ENCODE results near the gene IL32. TPM values are rescaled to one million over a fixed set of nuclear protein-coding genes. Genes with fewer than 3 reads are reported as not detected.
"Not testable (repeated sequence)": the region's sequence is repeated elsewhere in the genome, so short reads cannot be mapped to it uniquely, and the experiment has no call there.

IL32 gene
- total and polyA plus RNA-seq, 2 of the 4 experiments (the other 2 are of a cell fraction): 25.6 to 95.7 TPM

GRCh38 chr16:3075523-3075915 is 10.1 kb downstream of the IL32 start:
- POLR2A ChIA-PET (ENCODE audit: unreplicated experiment): no interaction called here
- H2BK20ac ChIP-seq (ENCODE audit: low read depth, low read length): no peak overlapping the region
- in situ Hi-C loops (cut with MboI; ENCODE audit: low sequenced_read_pairs) (no loop called here), dilution Hi-C loops (cut with HindIII; ENCODE audit: low sequenced_read_pairs, unreplicated experiment) (no loop called here), intact Hi-C loops (cut with micrococcal nuclease) (no loop called here)
- H4K91ac ChIP-seq (ENCODE audit: insufficient read depth, low read depth, low read length): no peak overlapping the region
- H4K8ac ChIP-seq (ENCODE audit: low read depth in 2 of 2, low read length in 2 of 2): no peak overlapping the region
- no peak overlapping the region for H2BK5ac ChIP-seq (ENCODE audit: low read depth, low read length, poor library complexity, severe bottlenecking)
- H2AFZ ChIP-seq (replicated peaks; ENCODE audit: low read length, poor library complexity): no peak overlapping the region
- no peak overlapping the region for H4K5ac ChIP-seq (ENCODE audit: low read depth, low read length)
- no peak overlapping the region for H3K4ac ChIP-seq (ENCODE audit: low read depth, low read length)
- CTCF ChIA-PET: interaction anchor here (1.1 kb wide), 1 partner anchor 17 kb away, joined by 4 read pairs; no protein-coding TSS in a partner anchor
- BruUV-seq (replicated peaks): no TSS peak
- no peak overlapping the region for H3K27ac ChIP-seq (ENCODE audit: insufficient read depth, low read length)
- DNase-seq (no peak), ATAC-seq (ENCODE audit: low read depth) (no peak)
- H4K20me1 ChIP-seq (ENCODE audit: insufficient read depth, low read length): no peaks in the 10 kb centered on the region
- no peak overlapping the region for H2AK9ac ChIP-seq (replicated peaks; ENCODE audit: low read depth, low read length, poor library complexity)
- no peaks in the 10 kb centered on the region for H3K36me3 ChIP-seq (ENCODE audit: control insufficient read depth, insufficient read depth, low read length)
- H3K18ac ChIP-seq (ENCODE audit: low read depth, low read length): no peak overlapping the region
- H3K4me2 ChIP-seq (ENCODE audit: low read depth, low read length): no peak overlapping the region
- H3K27me3 ChIP-seq (ENCODE audit: control insufficient read depth, insufficient read depth, low read length): peaks cover 53% of the 10 kb centered on the region
- H3K4me1 ChIP-seq (ENCODE audit: control insufficient read depth, insufficient read depth, low read length): no peaks in the 10 kb centered on the region
- H3K23ac ChIP-seq (ENCODE audit: low read depth, low read length): no peak overlapping the region
- H2BK120ac ChIP-seq (ENCODE audit: low read depth, low read length): no peak overlapping the region
- H3K56ac ChIP-seq (ENCODE audit: extremely low read depth, insufficient read depth, low read length): no peak overlapping the region
- peaks cover 6% of the 10 kb centered on the region; the same call in 1 of the 2 replicates for H3K9me1 ChIP-seq (ENCODE audit: insufficient read depth, low read length)
- H3K9ac ChIP-seq (ENCODE audit: low read depth, low read length): no peak overlapping the region
- H2AK5ac ChIP-seq (ENCODE audit: low read depth, low read length): no peak overlapping the region
- WGBS, 2 experiments (ENCODE audit: extremely low coverage in 2 of 2, insufficient read length in 1 of 2): 11% methylated on average over 3 of the region's 10 CpGs; no CpG with 5 or more reads in 1 of the 2 experiments
- H3K9me3 ChIP-seq (ENCODE audit: control insufficient read depth, insufficient read depth, low read length): no peaks in the 10 kb centered on the region
- no peak overlapping the region for H3K14ac ChIP-seq (replicated peaks; ENCODE audit: low read depth, low read length)
- H3K79me1 ChIP-seq (ENCODE audit: low read depth in 1 of 2, low read length in 2 of 2): no peaks in the 10 kb centered on the region
- no peak overlapping the region for H2BK15ac ChIP-seq (ENCODE audit: low read depth, low read length)
- H3K4me3 ChIP-seq (ENCODE audit: insufficient read depth, low read depth, low read length): no peak overlapping the region
- no peak for TF ChIP-seq MXI1 (IDR thresholded peaks at IDR 0.05; ENCODE audit: borderline replicate concordance, low read depth, low read length)
- TF ChIP-seq NFE2L2 (IDR thresholded peaks at IDR 0.05; ENCODE audit: low read depth, low read length): no peak
- TF ChIP-seq USF2 (IDR thresholded peaks at IDR 0.05; ENCODE audit: low read depth, low read length): no peak
- TF ChIP-seq CEBPB (IDR thresholded peaks at IDR 0.05; ENCODE audit: low read depth, low read length): no peak

- H2BK15ac ChIP-seq (ENCODE audit: low read depth, low read length); ATAC-seq (ENCODE audit: low read depth); H4K5ac ChIP-seq (ENCODE audit: low read depth, low read length); H3K9me3 ChIP-seq (ENCODE audit: control insufficient read depth, insufficient read depth, low read length); H3K9me1 ChIP-seq (ENCODE audit: insufficient read depth, low read length); H3K36me3 ChIP-seq (ENCODE audit: control insufficient read depth, insufficient read depth, low read length); CTCF ChIA-PET; H2AK9ac ChIP-seq (replicated peaks; ENCODE audit: low read depth, low read length, poor library complexity); H3K27ac ChIP-seq (ENCODE audit: insufficient read depth, low read length); H3K23ac ChIP-seq (ENCODE audit: low read depth, low read length); H3K14ac ChIP-seq (replicated peaks; ENCODE audit: low read depth, low read length); H3K18ac ChIP-seq (ENCODE audit: low read depth, low read length); H3K56ac ChIP-seq (ENCODE audit: extremely low read depth, insufficient read depth, low read length); intact Hi-C loops (cut with micrococcal nuclease); H2BK120ac ChIP-seq (ENCODE audit: low read depth, low read length); H3K4me2 ChIP-seq (ENCODE audit: low read depth, low read length); H3K9ac ChIP-seq (ENCODE audit: low read depth, low read length); DNase-seq; H2BK20ac ChIP-seq (ENCODE audit: low read depth, low read length); H3K79me1 ChIP-seq (ENCODE audit: low read depth in 1 of 2, low read length in 2 of 2); H4K8ac ChIP-seq (ENCODE audit: low read depth in 2 of 2, low read length in 2 of 2); H2BK5ac ChIP-seq (ENCODE audit: low read depth, low read length, poor library complexity, severe bottlenecking); H3K4me3 ChIP-seq (ENCODE audit: insufficient read depth, low read depth, low read length); dilution Hi-C loops (cut with HindIII; ENCODE audit: low sequenced_read_pairs, unreplicated experiment); H2AFZ ChIP-seq (replicated peaks; ENCODE audit: low read length, poor library complexity); H4K91ac ChIP-seq (ENCODE audit: insufficient read depth, low read depth, low read length); H3K4me1 ChIP-seq (ENCODE audit: control insufficient read depth, insufficient read depth, low read length); H2AK5ac ChIP-seq (ENCODE audit: low read depth, low read length); H4K20me1 ChIP-seq (ENCODE audit: insufficient read depth, low read length); in situ Hi-C loops (cut with MboI; ENCODE audit: low sequenced_read_pairs); BruUV-seq (replicated peaks); H3K4ac ChIP-seq (ENCODE audit: low read depth, low read length): not testable (repeated sequence)
- H3K27me3 ChIP-seq (ENCODE audit: control insufficient read depth, insufficient read depth, low read length): peaks cover 56% of the 10 kb centered on the region
- POLR2A ChIA-PET (ENCODE audit: unreplicated experiment): interaction anchor here (0.6 kb wide), 1 partner anchor 87 kb away, joined by 3 read pairs; no protein-coding TSS in a partner anchor
- WGBS, 2 experiments (ENCODE audit: extremely low coverage in 2 of 2, insufficient read length in 1 of 2): 83% methylated on average over 1 of the region's 6 CpGs; no CpG with 5 or more reads in 1 of the 2 experiments
Measured at GRCh38 chr16:3075946-3076345, 10.5 kb downstream of the IL32 start.

All from IMR-90 (cell line).